ENCODE results near the gene HHIP.

- TF ChIP-seq ARNTL (CRISPR knock-in tag; IDR thresholded peaks at IDR 0.05) (no peak), BHLHE40 (IDR thresholded peaks at IDR 0.05; ENCODE audit: low read length) (no peak), ZNF530 (CRISPR knock-in tag; IDR thresholded peaks at IDR 0.05; ENCODE audit: low read depth) (no peak), TARDBP (CRISPR knock-in tag; IDR thresholded peaks at IDR 0.05) (no peak), REST (IDR thresholded peaks at IDR 0.05; ENCODE audit: borderline replicate concordance in 1 of 2, low read depth in 1 of 2, low read length in 2 of 2) (no peak), HMG20A (CRISPR knock-in tag; IDR thresholded peaks at IDR 0.05; ENCODE audit: borderline replicate concordance) (no peak), POLR2A (IDR thresholded peaks at IDR 0.05; ENCODE audit: insufficient read depth in 1 of 2, low read depth in 2 of 2, low read length in 2 of 2) (no peak), CTCF (CRISPR knock-in tag; IDR thresholded peaks at IDR 0.05) (no peak), TFE3 (CRISPR knock-in tag; IDR thresholded peaks at IDR 0.05) (no peak)
Observed at GRCh38 chr4:144738649-144739048, 92.7 kb downstream of the HHIP start.

All from HepG2 (cell line).